Stimulated activated CD4-positive, alpha-beta T cell treated with anti-CD3 and anti-CD28 coated beads, Interleukin-12 subunit alpha, Interleukin-12 subunit beta, amount 100 ng/mL, for 24 hours (primary cell): ENCODE measurements around the gene GPD1L.
"Not testable (repeated sequence)": the region's sequence is repeated elsewhere in the genome, so short reads cannot be mapped to it uniquely, and the experiment has no call there.

ENCODE experiments used
- DNase-seq, 2 experiments: peaks; one replicate each; pipeline ENCODE4 v3.0.0-alpha.2; 2020; ENCODE audit warnings: low read depth in 2 of 2

Gene GPD1L

GRCh38 chr3:32105291-32106131 lies 909 bp upstream of the GPD1L start:
- DNase-seq = no peak

GRCh38 chr3:32106929-32107362 lies 526 bp downstream of the GPD1L start:
- peak in 1 of 2 experiments; percentile 6 for DNase-seq

- DNase-seq = not testable (repeated sequence)
These were observed 1.8 kb downstream of the GPD1L start for GRCh38 chr3:32108224-32108623.

GRCh38 chr3:32109256-32109655 lies 2.8 kb downstream of the GPD1L start:
- no peak for DNase-seq

- no peak for DNase-seq
These were observed 3.9 kb downstream of the GPD1L start for GRCh38 chr3:32110233-32110760.

GRCh38 chr3:32111560-32111959 lies 5.1 kb downstream of the GPD1L start:
- DNase-seq = no peak

GRCh38 chr3:32113566-32113965 lies 7.1 kb downstream of the GPD1L start:
- DNase-seq = no peak

GRCh38 chr3:32113981-32114545 lies 7.6 kb downstream of the GPD1L start:
- no peak for DNase-seq

GRCh38 chr3:32114546-32115386 lies 8.3 kb downstream of the GPD1L start:
- DNase-seq = peak in 1 of 2 experiments; percentile 36

- no peak for DNase-seq
These were observed 10.9 kb downstream of the GPD1L start for GRCh38 chr3:32117320-32117719.

GRCh38 chr3:32118215-32118614 lies 11.8 kb downstream of the GPD1L start:
- no peak for DNase-seq

- no peak for DNase-seq
These were observed 14.1 kb downstream of the GPD1L start for GRCh38 chr3:32120471-32120870.

GRCh38 chr3:32121137-32121536 lies 14.7 kb downstream of the GPD1L start:
- DNase-seq = no peak

GRCh38 chr3:32123620-32124019 lies 17.2 kb downstream of the GPD1L start:
- DNase-seq = no peak

- DNase-seq = no peak
These were observed 18.6 kb downstream of the GPD1L start for GRCh38 chr3:32125012-32125411.

- DNase-seq = no peak
These were observed 20.0 kb downstream of the GPD1L start for GRCh38 chr3:32126305-32127015.

- no peak for DNase-seq
These were observed 20.9 kb downstream of the GPD1L start for GRCh38 chr3:32127219-32127826.

- no peak for DNase-seq
These were observed 22.5 kb downstream of the GPD1L start for GRCh38 chr3:32128936-32129335.

- no peak for DNase-seq
These were observed 23.4 kb downstream of the GPD1L start for GRCh38 chr3:32129832-32130231.

GRCh38 chr3:32132121-32132520 lies 25.7 kb downstream of the GPD1L start:
- DNase-seq = no peak

- no peak for DNase-seq
These were observed 26.3 kb downstream of the GPD1L start for GRCh38 chr3:32132706-32133105.
